HepG2 (cell line): ENCODE measurements around the gene OPRD1.
"Not testable (repeated sequence)": the region's sequence is repeated elsewhere in the genome, so short reads cannot be mapped to it uniquely, and the experiment has no call there.

Experiments
- EHMT2 ChIP-seq: fragments of 200-600 bp; sonication (generic); IDR thresholded peaks from 2 replicates; pipeline ENCODE4 v1.7.0; 2017; ENCODE audit warnings: antibody characterized with exemption, low read depth, low read length, borderline replicate concordance
- POLR2AphosphoS2 ChIP-seq: IDR thresholded peaks from 2 replicates; pipeline ENCODE4 v1.6.1; 2011; ENCODE audit warnings: low read depth, low read length, improper control_type of control experiment
- REST ChIP-seq, 2 experiments: IDR thresholded peaks; 2 replicates each; pipeline ENCODE4 v1.6.1; 2011 to 2012; ENCODE audit warnings: low read length in 2 of 2, borderline replicate concordance in 1 of 2, low read depth in 1 of 2, mild to moderate bottlenecking in 1 of 2, moderate library complexity in 1 of 2
- SRF ChIP-seq: IDR thresholded peaks from 2 replicates; pipeline ENCODE4 v1.6.1; 2011; ENCODE audit warnings: mild to moderate bottlenecking, low read depth, low read length, moderate library complexity
- ZNF567 ChIP-seq: sonication (generic); formaldehyde crosslinking; IDR thresholded peaks from 2 replicates; pipeline ENCODE4 v1.8.1; 2023; ENCODE audit warnings: mild to moderate bottlenecking, missing genetic modification reagents, borderline replicate concordance
- ZNF768 ChIP-seq: sonication (generic); formaldehyde crosslinking; IDR thresholded peaks from 2 replicates; pipeline ENCODE4 v1.4.0; 2020; ENCODE audit warnings: missing genetic modification reagents

GRCh38 chr1:28824061-28824460 is 12.1 kb downstream of the OPRD1 start:
- TF ChIP-seq SRF; EHMT2; ZNF567; REST (IDR thresholded peaks at IDR 0.05; ENCODE audit: borderline replicate concordance in 1 of 2, low read depth in 1 of 2, low read length in 2 of 2); POLR2AphosphoS2; ZNF768 (CRISPR knock-in tag): not testable (repeated sequence)
